Stimulated activated CD8-positive, alpha-beta memory T cell treated with anti-CD3 and anti-CD28 coated beads, Interleukin-12 subunit alpha, Interleukin-12 subunit beta, amount 100 ng/mL, for 24 hours (primary cell): ENCODE data around the gene S100A7.

Source experiments
- DNase-seq: peaks from one replicate; pipeline ENCODE4 v3.0.0-alpha.2; 2020; ENCODE audit errors: extremely low read depth

The S100A7 gene

DNA sequence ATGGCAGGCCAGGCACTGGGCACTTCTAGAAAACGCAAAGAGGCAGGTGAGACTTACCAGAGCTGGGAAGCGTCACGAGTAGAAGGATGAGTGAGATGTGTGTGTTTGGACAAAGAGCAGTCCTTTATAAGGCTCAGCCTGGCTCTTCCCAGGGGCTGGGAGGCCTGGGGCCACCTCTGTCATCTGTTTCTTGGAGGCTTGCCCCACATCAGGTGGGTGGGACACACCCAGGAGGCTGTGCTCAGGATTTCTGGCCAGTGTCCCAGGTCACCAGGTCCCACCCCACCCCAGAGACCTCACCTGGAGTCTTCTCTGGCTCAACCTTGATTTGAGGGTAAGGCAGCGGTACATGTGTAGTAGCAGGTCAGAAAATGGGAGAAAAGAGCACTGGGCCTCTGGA is at the start of gene S100A7:
Gene S100A7 (minus strand): TSS at position 101 of the 400 bp plus-strand sequence. CDS start 1,638 bp downstream, outside the sequence.
- no peak for DNase-seq

DNA sequence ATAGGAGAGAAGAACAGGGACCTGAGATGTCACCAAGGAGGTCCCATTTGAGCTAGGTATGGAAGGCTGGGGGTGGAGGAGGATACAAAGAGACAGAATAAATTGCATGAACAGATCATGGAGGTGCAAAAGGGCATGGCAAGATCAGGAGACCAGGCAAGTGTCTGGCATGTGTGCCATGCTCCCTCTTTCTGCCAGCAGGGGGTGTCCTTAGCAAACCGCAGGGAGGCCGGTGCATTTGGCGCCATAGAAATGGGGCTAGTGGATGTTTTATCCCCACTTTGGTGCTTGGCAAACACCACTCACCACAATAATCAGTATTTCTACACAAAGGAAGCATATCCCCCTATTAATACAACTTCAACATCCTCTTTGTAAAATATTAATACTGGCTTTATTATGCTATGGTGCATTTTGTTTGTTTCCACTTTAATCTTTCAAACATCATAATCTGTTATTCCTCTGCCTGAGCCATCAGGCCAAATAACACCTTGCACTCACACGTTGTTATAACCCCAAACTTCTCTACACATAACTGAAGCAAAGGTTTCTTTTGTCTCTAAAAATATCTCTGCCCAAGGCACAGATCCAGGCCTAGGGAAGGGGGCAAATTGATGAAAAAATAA is 49.4 kb upstream of the S100A7 start:
- DNase-seq: peak; percentile 42

DNA sequence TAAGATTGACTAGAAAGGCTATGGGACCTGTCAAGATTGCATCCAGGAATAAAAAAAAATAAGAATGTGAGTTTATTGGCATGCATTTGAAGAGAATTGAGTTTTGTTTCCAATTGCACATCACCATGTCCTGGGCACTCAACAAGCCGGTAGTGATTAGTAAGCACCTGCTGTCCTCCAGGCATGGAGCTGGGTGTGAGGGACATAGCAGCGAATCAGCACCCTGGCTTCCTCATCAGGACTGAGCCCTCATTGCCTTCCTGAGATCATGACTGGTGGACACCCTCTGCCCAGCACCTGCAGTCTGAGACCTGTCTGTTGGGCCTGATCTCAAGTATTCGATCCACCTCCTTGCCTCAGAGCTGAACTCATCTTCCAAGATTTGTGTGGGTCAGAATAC is 48.6 kb upstream of the S100A7 start:
- DNase-seq: no peak

DNA sequence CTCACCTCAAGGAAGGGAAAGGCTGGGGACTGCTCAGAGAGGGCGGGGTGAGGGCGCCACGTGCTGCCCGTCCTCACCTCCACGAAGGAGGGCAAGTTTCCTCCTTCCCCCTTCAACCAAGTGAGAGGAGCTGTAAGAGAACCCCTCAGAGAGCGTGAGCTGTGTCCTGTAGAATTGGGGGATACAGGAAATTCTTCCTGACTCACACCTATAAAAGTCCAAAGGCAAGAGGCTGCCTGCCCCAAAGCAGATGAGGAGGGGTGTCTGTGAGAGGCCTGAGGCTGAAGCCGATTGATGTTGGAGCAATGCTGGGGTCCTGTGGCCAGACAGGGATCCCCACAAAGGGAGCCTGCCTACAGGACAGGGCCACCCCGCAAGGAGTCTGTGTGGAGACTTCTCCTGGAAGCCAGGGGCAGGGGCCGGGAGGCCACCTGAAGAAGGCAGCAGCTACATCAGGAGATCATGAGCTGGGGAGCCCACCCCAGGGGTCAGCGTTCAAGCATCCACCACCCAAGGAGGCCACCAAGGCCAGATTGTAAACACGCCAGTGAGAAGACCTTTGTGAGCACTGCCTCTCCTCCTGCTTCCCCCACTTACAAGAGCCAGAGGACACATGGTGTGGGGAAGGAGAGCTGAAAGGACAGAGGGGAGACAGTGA is 47.6 kb upstream of the S100A7 start:
- DNase-seq: no peak

DNA sequence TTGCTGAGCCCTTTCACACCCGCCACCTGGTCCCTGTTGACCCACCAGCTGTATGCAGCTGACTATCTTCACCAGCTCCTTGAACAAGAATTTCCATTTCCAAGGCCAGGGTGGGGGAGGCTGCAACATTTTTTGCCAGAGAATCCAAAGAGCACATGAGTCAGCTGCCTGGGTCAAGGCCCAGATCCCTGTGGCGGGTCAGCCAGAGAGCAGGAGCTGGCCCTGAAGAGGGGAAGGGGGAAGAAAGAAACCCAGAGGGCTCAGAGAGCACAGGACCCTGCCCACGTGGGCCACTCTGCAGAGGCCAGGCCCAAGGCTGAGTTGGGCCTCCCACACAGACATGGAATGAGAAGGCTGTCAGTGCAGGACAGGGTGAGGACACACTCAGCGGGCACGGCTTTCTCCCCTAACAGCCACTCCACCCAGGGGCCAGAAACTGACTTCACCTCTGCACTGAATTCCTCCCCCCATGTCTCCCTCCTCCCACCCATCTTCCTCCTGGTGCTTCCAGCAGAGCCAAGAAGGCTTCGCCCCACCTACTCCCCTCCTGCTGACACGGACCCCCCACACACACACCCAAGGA is 46.5 kb upstream of the S100A7 start:
- DNase-seq: no peak

DNA sequence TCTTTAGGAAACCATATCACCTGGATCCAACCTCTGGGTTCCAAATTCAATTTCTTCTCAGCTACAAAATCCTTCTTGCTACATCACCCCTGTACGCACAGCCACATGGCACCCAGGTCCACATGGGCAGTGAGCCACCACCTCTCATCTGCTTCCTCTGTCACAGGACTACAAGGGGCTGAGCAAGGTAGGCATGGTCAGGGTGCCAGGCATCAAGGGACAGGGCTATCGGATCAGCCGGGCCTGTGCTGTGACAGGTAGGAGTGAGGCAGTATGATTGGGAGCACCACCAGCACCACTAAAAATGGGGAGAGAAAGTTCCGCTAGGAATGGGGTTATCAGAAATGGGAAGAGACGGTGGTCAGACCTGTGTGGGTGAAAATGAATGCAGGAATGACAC is 45.9 kb upstream of the S100A7 start:
- no peak for DNase-seq

DNA sequence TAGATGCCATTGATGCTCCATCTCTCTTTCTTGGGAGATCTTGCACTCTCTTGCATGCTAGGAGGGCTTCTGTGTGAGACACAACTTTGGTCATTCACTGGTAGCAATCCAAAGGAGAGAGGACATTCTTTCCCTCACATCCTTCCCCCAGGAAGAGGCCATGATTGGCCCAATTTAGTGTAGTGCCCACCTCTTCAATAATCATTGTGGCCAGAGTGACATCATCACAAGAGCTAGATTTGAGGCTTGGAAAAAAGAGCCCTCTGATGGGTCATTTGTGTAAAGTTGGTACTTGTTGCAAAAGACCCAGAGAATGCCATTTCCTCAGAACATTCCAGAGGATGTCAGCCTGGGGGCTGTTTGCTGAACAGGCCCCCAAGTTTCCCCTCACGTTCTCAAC is 45.1 kb upstream of the S100A7 start:
- DNase-seq: no peak

DNA sequence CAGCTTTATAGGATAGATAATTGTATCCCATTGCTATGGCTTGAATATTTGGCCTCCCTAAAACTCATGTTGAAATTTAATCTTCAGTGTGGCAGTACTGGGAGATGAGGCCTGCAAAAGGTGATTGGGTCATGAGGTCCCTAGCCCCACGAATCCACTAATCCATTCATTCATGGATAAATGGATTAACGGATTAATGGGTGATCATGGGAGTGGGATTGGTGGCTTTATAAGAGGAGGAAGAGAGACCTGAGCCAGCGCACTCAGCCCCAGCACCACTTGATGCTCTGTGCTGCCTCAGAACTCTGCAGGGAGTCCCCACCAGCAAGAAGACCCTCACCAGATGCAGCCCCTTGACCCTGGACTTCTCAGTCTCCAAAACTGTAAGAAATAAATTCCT is 43.3 kb upstream of the S100A7 start:
- DNase-seq: no peak

DNA sequence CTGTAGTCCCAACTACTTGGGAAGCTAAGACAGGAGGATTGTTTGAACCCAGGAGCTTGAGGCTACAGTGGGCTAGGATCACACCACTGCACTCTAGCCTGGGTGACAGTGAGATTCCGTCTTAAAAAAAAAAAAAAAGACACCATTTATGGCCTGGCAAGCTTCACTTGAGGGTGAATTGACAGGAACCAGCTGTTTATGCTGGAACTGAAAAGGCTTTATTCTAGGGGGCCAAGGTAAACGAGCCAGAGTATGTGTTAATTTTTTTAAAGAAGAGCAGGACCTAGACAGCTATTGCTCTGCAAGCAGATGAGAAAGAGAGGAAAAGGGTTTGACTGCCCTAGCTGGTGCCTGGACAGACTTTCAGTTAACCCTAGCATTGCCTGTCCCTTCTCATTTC is 38.3 kb upstream of the S100A7 start:
- no peak for DNase-seq

DNA sequence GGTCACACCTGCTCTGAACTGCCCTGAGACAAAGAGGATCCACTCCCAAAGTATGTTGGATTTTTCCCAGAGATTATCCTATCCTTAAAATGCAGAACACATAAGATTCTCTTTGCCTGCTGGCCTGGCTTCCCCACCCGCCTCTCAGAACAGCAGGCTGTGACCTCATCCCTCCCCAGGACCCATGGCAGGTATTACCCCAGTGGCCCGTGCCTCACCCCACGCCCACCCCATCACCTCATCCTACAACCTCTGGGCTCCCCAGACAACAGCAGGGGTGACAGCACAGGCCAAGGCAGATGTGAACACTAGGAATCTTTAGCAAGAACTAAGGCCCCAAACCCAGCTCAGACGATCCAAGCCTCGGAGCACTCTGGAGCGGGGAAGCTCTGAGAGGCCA is 35.1 kb upstream of the S100A7 start:
- no peak for DNase-seq

DNA sequence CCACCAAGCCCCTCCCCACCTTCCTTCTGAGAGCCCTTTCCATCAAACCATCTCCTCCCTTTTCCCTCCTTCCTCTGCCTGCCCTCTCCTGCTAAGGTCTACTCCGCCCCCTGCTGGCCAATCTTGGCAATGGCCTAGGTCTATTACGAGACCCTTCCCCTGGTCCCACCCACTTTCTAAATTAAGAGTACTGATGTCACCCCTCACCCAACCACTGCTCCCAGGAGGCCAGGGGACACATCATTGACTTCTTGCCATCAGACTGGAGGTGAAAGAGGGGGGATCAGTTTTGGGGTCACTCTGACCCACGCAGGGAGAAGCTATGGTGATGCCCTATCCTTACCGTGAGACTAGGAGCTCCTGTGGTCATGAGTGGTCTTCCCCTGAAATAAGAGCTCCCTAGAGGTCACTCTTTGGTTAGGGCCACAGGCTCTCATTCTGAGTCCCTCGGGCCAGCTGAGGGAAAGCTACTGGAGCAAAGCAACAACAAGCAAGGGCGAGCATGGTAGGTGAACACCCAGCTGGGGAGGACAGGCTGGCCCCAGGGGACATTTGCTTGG is 34.6 kb upstream of the S100A7 start:
- DNase-seq: peak; percentile 34

DNA sequence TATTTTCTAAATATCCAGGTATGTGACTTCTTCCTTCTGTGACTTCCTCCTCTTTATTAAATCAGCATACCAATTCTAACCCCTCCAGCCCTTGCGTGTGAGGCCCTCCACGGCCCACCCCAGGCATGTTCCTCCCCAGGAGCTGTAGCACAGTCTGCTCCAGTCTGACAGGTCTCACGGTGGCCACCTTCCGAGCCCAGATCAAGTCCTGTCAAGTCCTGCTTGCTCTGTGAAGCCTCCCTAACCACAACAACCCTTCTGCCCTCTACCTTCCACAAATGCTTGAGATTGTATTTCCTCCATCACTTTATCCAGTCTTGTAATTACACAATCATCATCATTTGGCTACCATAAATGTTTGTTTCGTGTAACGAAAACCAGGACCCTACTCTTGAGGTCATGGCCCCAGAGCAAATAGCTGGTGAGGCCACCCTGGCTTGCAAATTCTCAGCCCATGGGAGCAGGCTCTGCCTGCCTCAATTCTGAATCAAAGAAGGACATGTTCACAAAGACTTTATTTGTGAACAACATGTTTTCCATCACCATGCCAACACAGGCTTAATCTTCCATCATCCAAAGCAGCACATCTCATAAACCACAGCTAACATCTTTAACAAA is 33.0 kb upstream of the S100A7 start:
- no peak for DNase-seq

DNA sequence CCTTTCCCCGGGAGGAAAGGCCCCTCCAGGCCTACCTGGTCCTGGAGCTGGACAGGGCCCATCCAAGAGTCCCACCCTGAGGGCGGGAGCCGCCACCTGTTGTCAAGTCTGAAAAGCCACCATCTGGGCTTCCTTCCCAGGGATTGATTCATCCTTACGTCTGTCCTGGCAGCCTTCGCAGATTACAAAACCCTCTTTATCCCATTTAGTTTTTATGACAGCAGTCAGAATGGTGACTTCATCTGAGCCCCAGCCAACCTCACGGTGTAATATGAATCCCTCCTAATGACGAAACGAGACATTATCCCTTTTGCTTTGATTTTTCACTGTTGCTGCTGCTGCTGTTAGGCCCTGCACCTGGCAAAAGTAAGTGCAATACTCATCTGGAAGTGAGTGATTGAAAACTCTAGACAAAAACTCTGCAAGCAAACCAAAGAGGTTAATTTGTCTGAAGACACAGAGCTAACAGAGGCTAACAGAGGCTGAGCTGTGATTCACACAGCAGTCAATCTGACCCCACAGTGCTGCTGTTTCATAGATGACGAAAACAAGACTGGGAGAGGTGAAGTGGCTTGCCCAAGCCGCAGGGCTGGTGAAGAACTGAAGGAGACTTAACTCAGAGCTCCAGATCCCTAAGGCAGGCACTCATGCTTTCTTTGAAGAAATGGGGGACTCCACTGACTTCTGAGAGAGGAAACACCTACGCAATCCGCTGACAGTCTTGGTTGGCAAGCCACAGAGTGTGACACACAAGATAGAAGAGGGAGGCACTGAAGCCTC is 30.0 kb upstream of the S100A7 start:
- no peak for DNase-seq

DNA sequence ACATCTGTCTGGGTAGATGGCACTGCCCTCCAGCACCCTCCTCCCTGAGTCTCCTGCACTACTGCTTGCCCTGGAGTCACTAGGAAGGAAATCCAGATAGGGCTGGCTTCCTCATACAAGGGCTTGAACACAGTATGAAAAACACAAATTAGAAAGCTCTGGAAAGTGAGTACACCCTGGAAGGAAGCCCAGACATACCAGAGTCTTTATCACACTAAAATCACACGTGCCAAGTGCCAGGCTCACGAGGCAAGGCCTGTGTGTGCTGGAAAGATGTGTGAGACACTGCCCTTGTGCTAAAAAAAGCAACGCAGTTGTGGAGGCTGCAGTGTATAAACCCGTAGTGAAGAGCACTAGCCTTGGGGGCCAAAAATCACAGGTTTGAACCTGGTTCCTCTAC is 28.3 kb upstream of the S100A7 start:
- DNase-seq: no peak

DNA sequence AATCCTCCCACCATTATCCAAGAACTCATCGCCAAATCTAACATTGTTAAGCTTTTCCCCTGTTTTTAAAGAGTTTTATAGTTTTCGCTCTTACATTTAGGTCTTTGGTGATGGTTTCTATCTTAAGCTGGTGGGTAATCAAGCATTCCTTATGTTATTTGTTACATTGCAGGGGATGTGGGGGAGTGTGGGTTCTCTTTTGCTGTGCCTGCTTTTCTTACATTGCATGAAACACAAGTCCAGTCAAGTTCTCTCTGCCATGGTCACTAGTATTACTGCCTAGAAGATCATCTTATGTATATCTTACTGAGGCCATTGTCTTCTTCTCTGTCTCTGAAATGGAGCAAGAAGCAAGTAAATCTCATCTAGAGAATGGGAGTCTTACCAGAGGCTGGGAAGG is 27.3 kb upstream of the S100A7 start:
- no peak for DNase-seq

DNA sequence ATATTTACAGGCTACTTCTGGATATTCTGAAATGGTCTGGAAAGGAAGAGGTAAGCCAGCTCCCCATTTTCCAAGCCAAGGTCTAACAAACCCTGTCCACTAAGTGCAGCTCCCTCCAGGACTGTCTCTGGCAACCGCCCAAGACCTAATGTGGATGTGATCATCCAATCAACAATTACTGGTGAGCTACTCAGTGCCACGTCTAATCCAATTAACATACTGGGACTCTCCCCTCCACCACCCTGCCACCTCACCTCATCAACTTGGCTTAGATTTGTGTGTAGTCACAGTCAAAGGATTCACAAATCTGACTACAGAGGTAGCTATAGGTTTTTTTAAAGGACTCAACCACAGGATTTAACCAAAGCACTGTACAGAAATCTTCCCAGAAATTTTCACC is 25.4 kb upstream of the S100A7 start:
- DNase-seq: no peak

DNA sequence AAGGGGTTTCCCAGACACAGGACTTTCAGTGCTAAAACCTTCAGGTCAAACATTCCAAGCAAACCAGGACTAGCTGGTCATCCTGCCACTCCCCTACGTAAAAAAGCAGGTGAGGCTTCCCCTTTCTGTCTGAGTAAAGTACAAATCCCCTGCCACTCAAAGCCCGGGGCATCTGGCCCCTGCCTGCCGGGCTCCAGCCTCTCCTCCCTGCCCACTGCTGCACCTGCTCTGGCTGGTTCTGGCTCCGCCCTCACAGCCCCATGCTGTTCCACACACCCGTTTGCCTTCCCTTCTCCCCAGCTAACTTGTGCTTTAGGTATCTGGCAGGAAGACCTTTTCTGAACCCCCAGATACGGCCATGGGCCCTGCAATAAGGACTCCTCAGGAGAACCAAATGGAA is 23.3 kb upstream of the S100A7 start:
- DNase-seq: no peak

DNA sequence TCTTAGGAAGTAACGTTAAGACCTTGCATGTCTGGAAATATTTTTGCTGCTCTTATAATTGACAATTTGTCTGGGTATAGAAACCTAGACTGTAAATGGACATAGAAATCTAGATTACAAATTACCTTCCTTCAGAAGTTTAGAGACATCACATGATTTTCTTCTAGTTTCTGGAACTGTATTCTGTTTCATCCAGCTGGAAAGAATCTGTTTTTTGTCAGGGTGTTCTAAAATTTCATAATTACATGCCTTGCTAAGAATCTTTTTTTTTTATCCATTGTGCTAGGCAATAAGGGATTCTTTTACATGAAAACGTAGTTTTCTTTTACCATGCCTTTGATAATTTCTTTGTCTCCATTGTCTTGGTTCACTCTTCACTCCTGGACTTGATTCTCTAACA is 20.7 kb upstream of the S100A7 start:
- no peak for DNase-seq

DNA sequence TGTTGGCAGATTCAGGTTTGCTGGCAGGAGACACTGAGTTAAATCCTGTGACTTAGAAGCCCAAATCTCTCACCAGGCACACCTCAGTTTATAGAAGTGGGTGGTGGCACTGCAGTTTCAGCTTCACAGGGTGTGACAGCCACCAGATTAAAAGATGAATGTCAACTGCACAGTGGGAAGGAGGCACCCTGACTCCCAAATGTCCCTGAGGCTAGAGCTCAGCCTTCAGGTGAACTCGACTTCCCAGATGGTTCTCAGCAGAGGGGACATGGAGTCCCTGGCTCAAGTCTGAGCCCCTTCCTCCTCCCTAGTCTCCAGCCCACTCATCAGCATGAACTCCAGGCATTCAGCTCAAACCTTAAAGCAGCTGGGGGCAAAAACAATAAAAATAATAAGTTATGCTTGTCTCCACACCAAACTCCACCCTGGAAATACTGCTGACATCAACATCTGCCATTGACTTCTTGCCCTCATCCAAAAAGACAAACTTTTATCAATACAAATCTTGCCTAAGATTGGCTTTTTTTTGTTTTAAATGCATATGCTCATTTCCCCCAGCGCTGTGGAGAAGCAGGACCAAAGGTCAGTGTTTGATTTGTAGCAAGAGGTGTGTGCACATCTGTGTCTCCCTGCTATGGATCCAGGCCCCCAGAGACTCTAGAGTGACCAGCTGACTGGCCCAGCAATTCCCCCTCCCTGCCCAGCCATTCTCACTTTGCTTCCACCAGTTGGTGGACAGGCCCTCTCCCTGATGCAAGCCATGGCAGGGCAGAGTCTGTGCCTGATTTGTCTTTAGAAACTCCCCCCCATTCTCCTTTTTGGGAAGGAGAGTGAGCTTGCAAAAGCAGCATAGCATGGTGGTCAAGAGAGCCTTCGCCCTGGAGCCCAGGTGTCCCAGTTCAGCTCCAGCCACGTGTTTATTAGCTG is 18.5 kb upstream of the S100A7 start:
- DNase-seq: no peak

DNA sequence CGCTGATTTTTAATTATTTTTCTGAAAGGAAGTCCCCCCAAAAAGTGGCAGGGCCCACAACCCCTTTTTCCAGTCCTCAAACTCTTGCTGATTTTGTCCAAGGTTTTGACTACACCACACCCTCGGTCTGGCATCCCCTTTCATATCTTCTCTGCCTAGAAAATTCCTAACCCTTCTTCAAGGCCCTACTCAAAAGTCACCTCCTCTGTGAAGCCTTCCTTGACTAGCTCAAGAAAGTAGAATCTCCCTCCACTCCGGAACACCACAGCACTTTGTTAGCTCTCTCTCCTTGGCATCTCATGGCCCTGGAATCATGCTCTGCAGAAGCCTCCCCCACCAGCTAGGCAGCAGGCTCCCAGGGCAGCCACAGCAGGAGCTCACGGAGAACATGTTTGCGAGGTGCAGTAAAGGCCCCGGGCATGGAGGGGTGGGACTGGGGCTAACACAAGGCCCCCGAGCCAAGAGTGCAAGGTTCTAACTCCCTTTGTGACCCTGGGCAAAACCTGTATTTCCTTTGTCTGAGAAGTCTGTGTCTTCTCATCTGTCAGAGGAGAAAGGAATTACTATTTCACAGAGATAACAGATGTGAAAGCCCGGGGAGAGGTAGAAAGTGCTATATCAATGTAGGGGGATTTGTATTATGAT is 17.7 kb upstream of the S100A7 start:
- DNase-seq: no peak
